ENCODE data around the gene ZNRF3.

Gene ZNRF3

GRCh38 chr22:28977481-28977971, 94.2 kb downstream of the ZNRF3 start:
- peak overlapping the region; percentile 37 for H3K4me3 ChIP-seq
- no peak for TF ChIP-seq CTCF (IDR thresholded peaks at IDR 0.05)
- DNase-seq (ENCODE audit: low spot score): no peak
- H3K27ac ChIP-seq: no peak overlapping the region

- no peak overlapping the region for H3K27ac ChIP-seq
- peak overlapping the region; percentile 37 for H3K4me3 ChIP-seq
These were observed 94.8 kb downstream of the ZNRF3 start for GRCh38 chr22:28978158-28978557.

GRCh38 chr22:28978863-28979796, 95.8 kb downstream of the ZNRF3 start:
- H3K27ac ChIP-seq: no peak overlapping the region
- TF ChIP-seq CTCF (IDR thresholded peaks at IDR 0.05): no peak
- H3K4me3 ChIP-seq: no peak overlapping the region
- no peak for DNase-seq (ENCODE audit: low spot score)

More at GRCh38 chr22:28978158-28978557, 94.8 kb downstream of the ZNRF3 start:
- DNase-seq (ENCODE audit: low spot score): no peak
- no peak for TF ChIP-seq CTCF (IDR thresholded peaks at IDR 0.05)

- no peak for DNase-seq (ENCODE audit: low spot score)
- Histone ChIP-seq H3K27ac (peak overlapping the region in 1 of 2 donors; percentile 51), H3K4me3 (no peak overlapping the region)
- no peak for TF ChIP-seq CTCF (IDR thresholded peaks at IDR 0.05)
These were observed 97.0 kb downstream of the ZNRF3 start for GRCh38 chr22:28980326-28980725.

- no peak for TF ChIP-seq CTCF (IDR thresholded peaks at IDR 0.05)
- Histone ChIP-seq H3K4me3 (no peak overlapping the region), H3K27ac (no peak overlapping the region)
- DNase-seq (ENCODE audit: low spot score): no peak
These were observed 98.6 kb downstream of the ZNRF3 start for GRCh38 chr22:28981818-28982499.

GRCh38 chr22:28983190-28983589, 99.8 kb downstream of the ZNRF3 start:
- Histone ChIP-seq H3K27ac (no peak overlapping the region), H3K4me3 (no peak overlapping the region)
- TF ChIP-seq CTCF (IDR thresholded peaks at IDR 0.05): no peak
- no peak for DNase-seq (ENCODE audit: low spot score)
